HEK293 (cell line): ENCODE results near the gene SUDS3.

Source experiments
- MZF1 ChIP-seq: fragments of 450-650 bp; formaldehyde crosslinking; IDR thresholded peaks from 2 replicates; pipeline ENCODE4 v1.5.1; 2017; ENCODE audit warnings: missing biosample characterization, missing genetic modification characterization, borderline replicate concordance
- PATZ1 ChIP-seq: fragments of 450-650 bp; formaldehyde crosslinking; IDR thresholded peaks from 2 replicates; pipeline ENCODE4 v1.5.1; 2016; ENCODE audit warnings: missing biosample characterization, missing genetic modification characterization
- PRDM1 ChIP-seq: fragments of 450-650 bp; formaldehyde crosslinking; IDR thresholded peaks from 2 replicates; pipeline ENCODE4; 2016; ENCODE audit warnings: missing biosample characterization, missing genetic modification characterization
- REST ChIP-seq: fragments of 450-650 bp; formaldehyde crosslinking; IDR thresholded peaks from 2 replicates; pipeline ENCODE4 v1.5.1; 2016; ENCODE audit warnings: missing biosample characterization, missing genetic modification characterization
- ZBTB8A ChIP-seq: fragments of 450-650 bp; formaldehyde crosslinking; IDR thresholded peaks from 2 replicates; pipeline ENCODE4 v1.5.1; 2016; ENCODE audit warnings: missing biosample characterization, missing genetic modification characterization
- ZNF138 ChIP-seq: fragments of 450-650 bp; formaldehyde crosslinking; IDR thresholded peaks from 2 replicates; pipeline ENCODE4 v1.5.1; 2016; ENCODE audit warnings: missing biosample characterization, missing genetic modification characterization, borderline replicate concordance
- ZNF292 ChIP-seq: fragments of 450-650 bp; formaldehyde crosslinking; IDR thresholded peaks from 2 replicates; pipeline ENCODE4 v1.5.1; 2016; ENCODE audit warnings: low read depth, missing biosample characterization, missing genetic modification characterization, borderline replicate concordance
- ZNF530 ChIP-seq: fragments of 450-650 bp; formaldehyde crosslinking; IDR thresholded peaks from 2 replicates; pipeline ENCODE4 v1.5.1; 2016; ENCODE audit warnings: low read depth, missing biosample characterization, missing genetic modification characterization
- ZNF677 ChIP-seq: fragments of 450-650 bp; IDR thresholded peaks from 2 replicates; pipeline ENCODE4 v1.5.0; 2018; ENCODE audit warnings: missing biosample characterization, mild to moderate bottlenecking, missing genetic modification characterization, moderate library complexity
- ZNF830 ChIP-seq: fragments of 450-650 bp; IDR thresholded peaks from 2 replicates; pipeline ENCODE4 v1.5.0; 2018; ENCODE audit warnings: missing biosample characterization, missing genetic modification characterization, low read depth, mild to moderate bottlenecking, moderate library complexity
- TF ChIP-seq, protein P1 (sequence below): fragments of 450-650 bp; formaldehyde crosslinking; IDR thresholded peaks from 2 replicates; pipeline ENCODE4 v1.5.1; 2016; ENCODE audit warnings: missing biosample characterization, missing genetic modification characterization

- TF ChIP-seq, protein P1, sequence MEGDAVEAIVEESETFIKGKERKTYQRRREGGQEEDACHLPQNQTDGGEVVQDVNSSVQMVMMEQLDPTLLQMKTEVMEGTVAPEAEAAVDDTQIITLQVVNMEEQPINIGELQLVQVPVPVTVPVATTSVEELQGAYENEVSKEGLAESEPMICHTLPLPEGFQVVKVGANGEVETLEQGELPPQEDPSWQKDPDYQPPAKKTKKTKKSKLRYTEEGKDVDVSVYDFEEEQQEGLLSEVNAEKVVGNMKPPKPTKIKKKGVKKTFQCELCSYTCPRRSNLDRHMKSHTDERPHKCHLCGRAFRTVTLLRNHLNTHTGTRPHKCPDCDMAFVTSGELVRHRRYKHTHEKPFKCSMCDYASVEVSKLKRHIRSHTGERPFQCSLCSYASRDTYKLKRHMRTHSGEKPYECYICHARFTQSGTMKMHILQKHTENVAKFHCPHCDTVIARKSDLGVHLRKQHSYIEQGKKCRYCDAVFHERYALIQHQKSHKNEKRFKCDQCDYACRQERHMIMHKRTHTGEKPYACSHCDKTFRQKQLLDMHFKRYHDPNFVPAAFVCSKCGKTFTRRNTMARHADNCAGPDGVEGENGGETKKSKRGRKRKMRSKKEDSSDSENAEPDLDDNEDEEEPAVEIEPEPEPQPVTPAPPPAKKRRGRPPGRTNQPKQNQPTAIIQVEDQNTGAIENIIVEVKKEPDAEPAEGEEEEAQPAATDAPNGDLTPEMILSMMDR (tag by site-specific recombination): no peak
- no peak for TF ChIP-seq ZNF292 (tag by site-specific recombination)
- no peak for TF ChIP-seq ZBTB8A
- no peak for TF ChIP-seq ZNF830
- no peak for TF ChIP-seq MZF1 (tag by site-specific recombination)
- TF ChIP-seq REST (tag by site-specific recombination): no peak
- TF ChIP-seq ZNF530 (tag by site-specific recombination): no peak
- no peak for TF ChIP-seq ZNF138
- TF ChIP-seq ZNF677 (tag by site-specific recombination): no peak
- TF ChIP-seq PRDM1 (tag by site-specific recombination): no peak
- no peak for TF ChIP-seq PATZ1 (tag by site-specific recombination)
These were observed 17.5 kb upstream of the SUDS3 start for GRCh38 chr12:118358612-118359540.
